Pancreas (tissue), 10 donors: ENCODE data around the gene RASGRF1. TPM values are rescaled to one million over a fixed set of nuclear protein-coding genes. Genes with fewer than 3 reads are reported as not detected.

ENCODE experiments used
- ATAC-seq, 4 donors: fragments of 200-7000 bp; cut with Tn5 transposase; one replicate each; pipeline versions ENCODE4 v1.8.0 to v1.9.1; 2020; ENCODE audit warnings: mild to moderate bottlenecking in 4 of 4, moderate library complexity in 4 of 4
- DNase-seq, 6 donors: peaks; one replicate each; pipeline ENCODE4 v3.0.0-alpha.2; 2020
- FAIRE-seq: peaks from 2 replicates; lab custom pipeline; 2012; peaks lifted over from hg19 to GRCh38; lab: Jason Lieb, UNC
- H3K27ac ChIP-seq, 4 donors: fragments of 200-600 bp; sonication (generic); 1 replicate in 3 of 4; 2 replicates in 1 of 4; pipeline versions ENCODE4 v1.5.0 to v1.8.0; 2020
- H3K27me3 ChIP-seq, 4 donors: fragments of 200-600 bp; one replicate each; pipeline ENCODE4 v1.8.0; 2021
- H3K36me3 ChIP-seq, 3 donors: fragments of 200-600 bp; sonication (generic) in 1 of 3; one replicate each; pipeline versions ENCODE4 v1.5.0 to v1.8.0; 2020 to 2021
- H3K4me1 ChIP-seq, 3 donors: fragments of 200-600 bp; one replicate each; pipeline ENCODE4 v1.8.0; 2021
- H3K4me3 ChIP-seq, 4 donors: fragments of 200-600 bp; sonication (generic) in 2 of 4; one replicate each; pipeline versions ENCODE4 v1.5.0 to v1.8.0; 2020 to 2021
- H3K9me3 ChIP-seq, 4 donors: fragments of 200-600 bp; one replicate each; pipeline ENCODE4 v1.8.0; 2021
- CTCF ChIP-seq, 4 donors: fragments of 200-600 bp; sonication (generic) in 3 of 4; IDR thresholded peaks; one replicate each; pipeline versions ENCODE4 v1.5.0 to v1.8.0; 2021; ENCODE audit warnings: antibody characterized with exemption in 4 of 4
- WGBS, 2 donors: extraction: QIAGEN DNeasy Blood & Tissue Kit; methylation state at CpG; one replicate each; pipeline ENCODE4 v1.1.7; 2013; 5-methylcytosine and 5-hydroxymethylcytosine counted together
- intact Hi-C, 3 donors: fragments of 100-400 bp; cut with DNase I; formaldehyde crosslinking; loops; one replicate each; pipeline versions ENCODE4 v1.11.1 to v1.14.2; 2022
- polyA plus RNA-seq, 2 donors: library from polyadenylated mRNA; stranded (reverse); fragments of 200-250 nt; gene quantifications; one replicate each; pipeline ENCODE4 v1.2.3, GENCODE V29; 2013
- total RNA-seq, 6 donors: library from RNA; stranded (reverse); fragmentation: NEBNext Ultra II Directional in 4 of 6; extraction: Animal tissue kit (Norgen Biotek cat#: 25700) in 4 of 6; gene quantifications; one replicate each; pipeline versions ENCODE4 v1.2.1 to v1.2.4, GENCODE V29; 2021 to 2023
- donor health status: healthy with polysubstance abuse.
- donor health status: DM: no; HTN: no; CAD: no; lungs with moderate emphysema.
- donor health status: DM: no; HTN: no; CAD: no.
- donor health status: control.
- donor health status: control.
- donor health status: Bipolar disorder and iron deficiency.
- donor health status: DM: yes; HTN: yes; CAD: no.
- donor health status: DM: no; HTN: no; CAD: no.
- donor health status: DM: no; HTN: no; CAD: no.
- donor health status: DM: yes; HTN: yes; CAD: no.

The RASGRF1 gene
- total and polyA plus RNA-seq, 8 donors, result 0.35 to 8.4 (median 2.1) TPM

- H3K9me3 ChIP-seq, result no peaks in the 10 kb centered on the region
- intact Hi-C loops, result no loop called here
- WGBS, 2 donors, result 93 to 94% methylated on average over 10 of the region's 10 CpGs
- H3K27ac ChIP-seq, result no peak overlapping the region
- H3K4me3 ChIP-seq, result no peak overlapping the region
- FAIRE-seq (no peak), ATAC-seq (no peak), DNase-seq (no peak)
- TF ChIP-seq CTCF (IDR thresholded peaks at IDR 0.05), result no peak
- no peaks in the 10 kb centered on the region for H3K36me3 ChIP-seq
- no peaks in the 10 kb centered on the region for H3K27me3 ChIP-seq
- H3K4me1 ChIP-seq, result no peaks in the 10 kb centered on the region
These were observed 131.2 kb downstream of the RASGRF1 start for GRCh38 chr15:78959360-78959759.

GRCh38 chr15:78957416-78958093 is 133.0 kb downstream of the RASGRF1 start:
- intact Hi-C loops, result no loop called here
- FAIRE-seq (no peak), ATAC-seq (no peak), DNase-seq (peak in 1 of 6 donors; percentile 31)
- H3K9me3 ChIP-seq, result no peaks in the 10 kb centered on the region
- H3K36me3 ChIP-seq, result no peaks in the 10 kb centered on the region
- peaks cover 0 to 3% (median 3%) of the 10 kb centered on the region in 3 donors for H3K4me1 ChIP-seq
- H3K27me3 ChIP-seq, result no peaks in the 10 kb centered on the region
- H3K4me3 ChIP-seq, result no peak overlapping the region
- TF ChIP-seq CTCF (IDR thresholded peaks at IDR 0.05), result no peak
- H3K27ac ChIP-seq, result no peak overlapping the region
- 80 to 81% methylated on average over 9 of the region's 9 CpGs for WGBS, 2 donors

- FAIRE-seq (no peak), ATAC-seq (no peak), DNase-seq (no peak)
- intact Hi-C loops, result no loop called here
- Histone ChIP-seq H3K36me3 (no peaks in the 10 kb centered on the region), H3K4me1 (peaks cover 0 to 9% (median 7%) of the 10 kb centered on the region in 3 donors), H3K9me3 (no peaks in the 10 kb centered on the region), H3K4me3 (no peak overlapping the region), H3K27me3 (no peaks in the 10 kb centered on the region), H3K27ac (no peak overlapping the region)
- TF ChIP-seq CTCF (IDR thresholded peaks at IDR 0.05), result no peak
- WGBS, 2 donors, result 88 to 93% methylated on average over 1 of the region's 1 CpG
These were observed 133.6 kb downstream of the RASGRF1 start for GRCh38 chr15:78956937-78957336.

GRCh38 chr15:78955355-78955754 is 135.2 kb downstream of the RASGRF1 start:
- Histone ChIP-seq H3K36me3 (no peaks in the 10 kb centered on the region), H3K27me3 (no peaks in the 10 kb centered on the region), H3K4me3 (no peak overlapping the region), H3K4me1 (peaks cover 14 to 25% (median 19%) of the 10 kb centered on the region in 3 donors), H3K9me3 (no peaks in the 10 kb centered on the region), H3K27ac (no peak overlapping the region)
- DNase-seq (no peak), FAIRE-seq (no peak), ATAC-seq (no peak)
- 92 to 97% methylated on average over 5 of the region's 5 CpGs for WGBS, 2 donors
- intact Hi-C loops, result no loop called here
- no peak for TF ChIP-seq CTCF (IDR thresholded peaks at IDR 0.05)

GRCh38 chr15:78951841-78952238 is 138.7 kb downstream of the RASGRF1 start:
- intact Hi-C loops, result no loop called here
- H3K4me1 ChIP-seq, result peaks cover 16 to 32% (median 26%) of the 10 kb centered on the region in 3 donors
- H3K36me3 ChIP-seq, result no peaks in the 10 kb centered on the region
- FAIRE-seq (no peak), ATAC-seq (peak; percentile 90 to 93 (median 92)), DNase-seq (peak in 3 of 6 donors; percentile 61 to 74 (median 65))
- H3K4me3 ChIP-seq, result no peak overlapping the region
- WGBS, 2 donors, result 14 to 25% methylated on average over 4 of the region's 4 CpGs
- H3K9me3 ChIP-seq, result no peaks in the 10 kb centered on the region
- peak overlapping the region; percentile 47 to 83 (median 74) for H3K27ac ChIP-seq
- H3K27me3 ChIP-seq, result no peaks in the 10 kb centered on the region
- TF ChIP-seq CTCF (IDR thresholded peaks at IDR 0.05), result no peak
